Measurements from ENCODE around the gene P3H1.
"Not testable (repeated sequence)": the region's sequence is repeated elsewhere in the genome, so short reads cannot be mapped to it uniquely, and the experiment has no call there.

The P3H1 gene, protein sequence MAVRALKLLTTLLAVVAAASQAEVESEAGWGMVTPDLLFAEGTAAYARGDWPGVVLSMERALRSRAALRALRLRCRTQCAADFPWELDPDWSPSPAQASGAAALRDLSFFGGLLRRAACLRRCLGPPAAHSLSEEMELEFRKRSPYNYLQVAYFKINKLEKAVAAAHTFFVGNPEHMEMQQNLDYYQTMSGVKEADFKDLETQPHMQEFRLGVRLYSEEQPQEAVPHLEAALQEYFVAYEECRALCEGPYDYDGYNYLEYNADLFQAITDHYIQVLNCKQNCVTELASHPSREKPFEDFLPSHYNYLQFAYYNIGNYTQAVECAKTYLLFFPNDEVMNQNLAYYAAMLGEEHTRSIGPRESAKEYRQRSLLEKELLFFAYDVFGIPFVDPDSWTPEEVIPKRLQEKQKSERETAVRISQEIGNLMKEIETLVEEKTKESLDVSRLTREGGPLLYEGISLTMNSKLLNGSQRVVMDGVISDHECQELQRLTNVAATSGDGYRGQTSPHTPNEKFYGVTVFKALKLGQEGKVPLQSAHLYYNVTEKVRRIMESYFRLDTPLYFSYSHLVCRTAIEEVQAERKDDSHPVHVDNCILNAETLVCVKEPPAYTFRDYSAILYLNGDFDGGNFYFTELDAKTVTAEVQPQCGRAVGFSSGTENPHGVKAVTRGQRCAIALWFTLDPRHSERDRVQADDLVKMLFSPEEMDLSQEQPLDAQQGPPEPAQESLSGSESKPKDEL

GRCh38 chr1:42766741-42767509 is at the start of gene P3H1, which contains the start of gene C1orf50:
Gene P3H1, minus strand, starts transcription at chr1:42767028. Its CDS starts 57 bp downstream, at chr1:42766971.
Gene C1orf50, plus strand, starts transcription at chr1:42767249. Its CDS starts 63 bp downstream, at chr1:42767312.
- DNase-seq (ENCODE audit: extremely low read depth in 1 of 2, low read depth in 1 of 2), result peak; percentile 97 to 99

DNA sequence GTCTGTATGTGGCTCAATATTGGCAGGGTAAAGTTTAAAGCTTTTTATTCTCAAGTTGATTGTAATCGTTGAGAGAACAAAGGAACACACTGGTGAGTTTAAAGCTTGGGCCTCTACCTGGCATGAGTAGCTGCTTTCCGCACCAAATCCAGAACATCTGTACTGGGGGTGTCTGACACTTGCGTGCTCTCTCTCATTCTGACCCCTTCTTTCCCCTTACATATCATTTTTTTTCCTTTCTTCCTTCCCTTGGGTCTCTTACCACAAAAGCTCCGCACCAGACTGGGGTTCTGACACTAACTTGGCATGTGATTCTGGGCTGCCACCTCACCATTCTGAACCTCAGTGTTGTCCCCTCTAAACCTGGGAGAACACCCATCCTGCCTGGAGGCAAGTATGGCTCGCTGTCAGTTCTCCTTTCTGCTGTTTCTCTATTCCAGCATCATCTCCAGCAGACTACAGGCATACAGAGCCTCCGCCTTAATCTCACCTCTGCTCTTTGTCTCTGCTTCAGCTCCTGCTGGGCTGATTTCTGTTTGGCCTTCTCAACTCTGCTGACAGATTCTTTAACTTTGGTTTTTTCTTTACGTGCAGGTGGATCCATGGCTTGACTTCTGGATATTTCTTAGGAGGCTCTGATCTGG is 49.2 kb upstream of the P3H1 start:
- DNase-seq (ENCODE audit: extremely low read depth in 1 of 2, low read depth in 1 of 2), result no peak

GRCh38 chr1:42814815-42815214 is 48.0 kb upstream of the P3H1 start:
- DNase-seq (ENCODE audit: extremely low read depth in 1 of 2, low read depth in 1 of 2), result not testable (repeated sequence)

DNA sequence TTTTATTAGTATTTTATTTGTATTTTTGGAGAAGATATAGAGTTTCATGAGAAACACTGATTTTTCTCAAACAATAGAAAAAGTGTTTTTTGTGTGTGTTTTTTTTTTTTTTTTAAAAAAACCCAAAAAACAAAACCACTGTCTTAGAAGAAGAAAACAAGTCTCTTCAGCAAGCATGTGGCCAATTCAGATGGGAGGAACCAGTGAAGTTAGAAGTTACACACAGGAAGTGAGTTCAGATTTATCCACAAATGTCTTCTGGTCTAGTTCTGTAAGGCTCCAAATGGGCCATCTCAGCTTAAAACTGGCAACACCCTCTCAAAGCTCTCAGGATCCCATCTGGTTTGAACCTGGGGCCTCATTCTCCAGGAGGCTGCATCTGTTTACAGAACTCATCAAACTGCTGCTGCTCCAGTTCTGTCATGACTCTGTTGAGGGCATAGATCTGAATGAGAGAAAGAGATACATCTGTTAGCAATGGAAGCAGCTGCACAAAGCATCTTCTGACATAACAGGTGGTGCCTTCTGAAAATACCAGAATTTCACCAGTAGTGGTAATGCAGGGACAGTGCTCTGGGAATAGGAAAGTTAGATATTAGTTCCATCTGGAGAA is 40.3 kb upstream of the P3H1 start:
- DNase-seq (ENCODE audit: extremely low read depth in 1 of 2, low read depth in 1 of 2), result no peak

GRCh38 chr1:42806593-42806992 is 39.8 kb upstream of the P3H1 start:
- DNase-seq (ENCODE audit: extremely low read depth in 1 of 2, low read depth in 1 of 2), result no peak

GRCh38 chr1:42806171-42806570 is 39.3 kb upstream of the P3H1 start:
- no peak for DNase-seq (ENCODE audit: extremely low read depth in 1 of 2, low read depth in 1 of 2)

DNA sequence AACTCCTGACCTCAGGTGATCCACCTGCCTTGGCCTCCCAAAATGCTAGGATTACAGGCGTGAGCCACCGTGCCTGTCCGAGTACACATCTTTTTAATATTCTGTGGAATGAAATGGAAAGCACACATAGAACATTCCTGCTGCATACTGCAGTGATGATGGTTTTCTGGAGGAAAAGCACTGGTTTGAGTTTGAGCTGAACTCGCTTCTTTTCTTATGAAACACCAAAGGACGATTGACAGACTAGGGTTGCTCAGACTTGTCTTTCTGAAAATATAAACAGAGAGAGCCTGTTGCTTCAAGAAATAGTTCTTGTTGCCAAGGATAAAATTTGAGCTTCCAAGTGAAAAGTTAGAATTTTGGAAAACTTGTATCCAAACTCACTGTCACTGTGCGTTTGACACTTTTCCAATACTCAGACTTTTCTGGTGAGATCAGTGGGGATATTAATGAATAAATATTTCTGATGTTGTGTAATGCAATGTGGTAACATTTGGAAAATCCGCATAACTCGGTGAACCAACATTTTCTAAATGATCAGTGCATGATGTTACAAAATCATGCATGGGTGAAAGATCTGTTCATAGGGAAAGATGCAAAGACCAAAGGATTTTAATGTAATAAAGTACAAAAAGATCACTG is 35.1 kb upstream of the P3H1 start:
- no peak for DNase-seq (ENCODE audit: extremely low read depth in 1 of 2, low read depth in 1 of 2)

GRCh38 chr1:42797979-42798378 is 31.2 kb upstream of the P3H1 start:
- DNase-seq (ENCODE audit: extremely low read depth in 1 of 2, low read depth in 1 of 2), result no peak

DNA sequence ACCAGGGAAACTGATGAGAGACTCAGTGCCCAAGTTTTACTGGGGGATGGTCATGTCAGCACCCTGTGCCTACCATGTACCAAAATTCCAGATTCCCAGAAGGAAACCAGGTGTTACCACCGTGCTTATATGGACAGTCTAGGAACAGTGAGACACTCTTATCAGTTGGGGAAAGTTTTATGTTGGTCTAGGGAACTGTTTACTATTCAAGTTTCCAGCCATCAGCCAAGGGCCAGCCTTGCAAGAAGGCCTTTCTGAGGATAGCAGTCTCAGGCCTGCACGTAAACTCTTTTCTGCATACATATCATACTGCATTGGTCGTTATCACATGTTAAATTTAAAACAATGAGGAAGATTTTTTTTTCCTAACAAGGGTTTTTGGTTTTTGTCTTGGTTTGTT is 30.6 kb upstream of the P3H1 start:
- no peak for DNase-seq (ENCODE audit: extremely low read depth in 1 of 2, low read depth in 1 of 2)

DNA sequence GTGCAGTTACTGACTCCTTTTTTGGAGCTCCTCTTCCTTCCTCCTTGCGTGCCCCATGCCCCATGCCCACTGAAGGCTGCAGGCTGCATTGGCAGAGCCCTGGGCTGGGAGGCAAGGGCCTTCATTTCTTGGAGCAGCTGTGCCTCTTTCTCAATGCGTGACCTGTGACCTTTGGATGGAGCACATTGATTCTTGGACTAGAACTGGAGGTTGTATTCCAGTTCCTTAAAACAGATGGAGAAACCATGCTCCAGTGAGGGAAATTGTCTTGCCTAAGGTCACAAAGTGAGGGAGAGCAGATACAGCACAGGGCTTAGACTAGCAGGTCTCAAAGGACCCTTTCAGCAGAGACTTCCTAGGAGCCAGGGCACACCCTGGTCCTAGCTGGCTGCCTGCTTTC is 27.0 kb upstream of the P3H1 start:
- no peak for DNase-seq (ENCODE audit: extremely low read depth in 1 of 2, low read depth in 1 of 2)

- DNase-seq (ENCODE audit: extremely low read depth in 1 of 2, low read depth in 1 of 2), result no peak
Measured at GRCh38 chr1:42788021-42788420, 21.2 kb upstream of the P3H1 start.

GRCh38 chr1:42786097-42786496 is 19.3 kb upstream of the P3H1 start:
- DNase-seq (ENCODE audit: extremely low read depth in 1 of 2, low read depth in 1 of 2), result no peak

DNA sequence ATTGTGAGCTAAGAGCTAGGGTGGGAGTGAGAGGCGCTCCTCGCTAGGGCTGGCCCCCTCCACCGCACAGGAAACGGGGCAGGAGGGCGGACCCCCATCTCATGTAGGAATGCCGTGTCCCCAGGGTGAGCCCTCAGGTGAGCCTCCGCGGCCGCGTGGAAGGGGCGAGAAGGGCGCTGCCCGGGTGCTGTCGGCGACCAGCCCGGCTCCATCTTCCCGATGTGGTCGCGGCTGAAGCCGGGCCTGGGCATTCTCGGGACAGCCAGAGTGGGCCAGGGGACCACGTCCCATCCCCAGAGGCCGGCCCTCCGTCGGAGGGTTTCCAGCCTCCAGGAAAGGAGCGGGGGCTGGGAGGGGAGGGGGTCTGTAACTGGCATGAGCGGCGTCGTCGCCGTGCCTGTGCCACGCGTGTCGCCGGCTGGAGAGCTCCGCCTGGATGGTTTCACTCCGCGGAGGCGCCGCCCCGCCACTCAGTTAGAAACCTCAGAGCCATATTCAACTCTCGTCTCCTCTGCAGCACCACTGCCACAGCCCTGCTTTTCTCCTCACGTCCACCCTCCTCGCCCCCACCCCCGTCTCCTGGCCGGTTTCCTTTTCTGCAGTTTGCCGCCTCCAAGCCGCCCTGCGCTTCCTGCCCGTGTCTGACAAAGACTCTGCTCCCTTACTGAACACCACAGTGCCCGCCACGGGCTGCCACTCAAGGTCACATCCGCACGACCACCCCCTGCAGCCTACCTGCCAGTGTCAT is 18.3 kb upstream of the P3H1 start, which contains the start of gene TMEM269:
Gene TMEM269 (plus strand): TSS at position 46 of the 748 bp plus-strand sequence. CDS start 4,903 bp downstream, outside the sequence.
- peak in 1 of 2 donors; percentile 26 for DNase-seq (ENCODE audit: extremely low read depth in 1 of 2, low read depth in 1 of 2)

- DNase-seq (ENCODE audit: extremely low read depth in 1 of 2, low read depth in 1 of 2), result no peak
Measured at GRCh38 chr1:42784547-42784945, 17.7 kb upstream of the P3H1 start.

- DNase-seq (ENCODE audit: extremely low read depth in 1 of 2, low read depth in 1 of 2), result no peak
Measured at GRCh38 chr1:42783092-42783491, 16.3 kb upstream of the P3H1 start.

DNA sequence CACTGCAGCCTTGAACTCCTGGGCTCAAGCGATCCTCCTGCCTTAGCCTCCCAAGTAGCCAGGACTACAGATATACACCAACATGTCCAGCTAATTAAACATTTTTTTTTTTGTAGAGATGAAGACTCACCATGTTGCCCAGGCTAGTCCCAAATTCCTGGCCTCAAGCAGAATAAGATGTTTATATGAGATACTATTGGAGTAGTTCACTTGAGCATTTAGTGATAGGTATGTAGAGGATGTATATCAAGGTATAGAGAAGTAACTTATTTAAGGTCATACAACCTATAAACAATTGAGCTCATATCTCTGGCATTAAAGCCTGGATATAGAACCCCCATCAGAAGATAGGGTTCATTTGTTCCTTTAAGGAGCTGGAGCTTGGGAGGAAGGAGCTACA is 13.3 kb upstream of the P3H1 start:
- no peak for DNase-seq (ENCODE audit: extremely low read depth in 1 of 2, low read depth in 1 of 2)

- DNase-seq (ENCODE audit: extremely low read depth in 1 of 2, low read depth in 1 of 2), result no peak
Measured at GRCh38 chr1:42779725-42780124, 12.9 kb upstream of the P3H1 start.

DNA sequence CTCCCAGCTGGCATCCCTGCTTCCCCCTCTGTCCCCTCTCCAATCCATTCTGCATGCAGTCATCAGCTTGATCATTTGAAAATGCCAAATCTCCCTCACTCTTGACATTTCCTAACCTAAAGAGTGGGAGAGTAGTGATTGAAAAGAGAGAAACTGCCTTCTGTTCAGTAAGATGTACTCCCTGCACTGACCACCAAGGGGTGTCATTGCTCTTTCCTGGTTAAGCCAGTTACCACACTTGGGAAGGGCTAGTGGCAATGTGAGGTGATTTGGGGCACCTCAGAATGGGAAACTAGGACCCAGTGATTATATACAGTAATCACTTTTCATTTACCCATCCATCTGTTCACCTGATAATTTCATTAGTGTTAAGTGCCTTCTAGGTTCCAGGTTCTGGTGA is 11.0 kb upstream of the P3H1 start:
- DNase-seq (ENCODE audit: extremely low read depth in 1 of 2, low read depth in 1 of 2), result no peak

GRCh38 chr1:42776502-42776901 is 9.7 kb upstream of the P3H1 start:
- no peak for DNase-seq (ENCODE audit: extremely low read depth in 1 of 2, low read depth in 1 of 2)
